ENCODE data around the gene TMEM258. TPM values are rescaled to one million over a fixed set of nuclear protein-coding genes. Genes with fewer than 3 reads are reported as not detected.

TMEM258 gene
- total and polyA plus RNA-seq, 2 donors (not counting 1 experiment from before 2014, with no cell fraction given), result 65.8 to 130 TPM

DNA sequence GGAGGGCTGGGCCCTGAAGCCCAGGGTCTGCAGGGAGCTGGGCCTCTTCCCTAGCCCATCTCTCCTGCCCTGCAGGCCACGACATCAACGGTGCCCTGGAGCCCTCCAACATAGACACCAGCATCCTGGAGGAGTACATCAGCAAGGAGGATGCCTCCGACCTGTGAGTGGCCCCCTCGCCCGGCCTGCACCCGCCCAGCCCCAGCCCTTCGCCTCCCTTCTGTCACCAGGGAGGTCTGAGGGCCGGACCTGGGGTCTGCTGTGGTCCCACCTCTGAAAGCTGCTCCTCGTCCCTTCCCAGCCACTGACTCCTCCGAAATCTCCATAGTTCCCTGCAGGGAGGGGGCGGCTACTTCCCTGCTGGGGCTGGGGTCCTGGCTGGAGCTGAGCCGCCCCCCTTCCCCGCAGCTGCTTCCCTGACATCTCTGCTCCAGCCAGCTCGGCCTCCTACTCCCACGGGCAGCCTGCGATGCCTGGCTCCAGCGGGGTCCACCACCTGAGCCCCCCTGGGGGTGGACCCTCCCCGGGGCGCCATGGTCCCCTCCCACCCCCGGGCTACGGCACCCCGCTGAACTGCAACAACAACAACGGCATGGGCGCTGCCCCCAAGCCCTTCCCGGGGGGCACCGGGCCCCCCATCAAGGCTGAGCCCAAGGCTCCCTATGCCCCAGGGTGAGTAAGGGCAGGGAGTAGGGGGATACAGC is 26.7 kb downstream of the TMEM258 start:
- intact Hi-C loops (cut with micrococcal nuclease), result no loop called here
- no peaks in the 10 kb centered on the region for H3K9me3 ChIP-seq (ENCODE audit: control extremely low read depth in 1 of 3, control insufficient read depth in 2 of 3, insufficient read depth in 1 of 3, low read length in 2 of 3)
- DNase-seq (no peak), ATAC-seq (ENCODE audit: low read depth) (no peak)
- Mint-ChIP-seq H3K9me3 (ENCODE audit: insufficient read depth) (no peaks in the 10 kb centered on the region), H3K4me1 (no peaks in the 10 kb centered on the region), H3K27me3 (peaks cover 7% of the 10 kb centered on the region), H3K4me3 (no peak overlapping the region), H3K27ac (no peak overlapping the region)
- H3K27me3 ChIP-seq (replicated peaks in 1 of 4; ENCODE audit: control extremely low read depth in 1 of 4, control insufficient read depth in 3 of 4, insufficient read depth in 4 of 4, low read length in 3 of 4), result no peaks in the 10 kb centered on the region
- no peak overlapping the region for H3K9ac ChIP-seq (ENCODE audit: low read length)
- H3K4me2 ChIP-seq (replicated peaks; ENCODE audit: low read depth, low read length, poor library complexity, severe bottlenecking), result no peak overlapping the region
- no peak overlapping the region for H2AFZ ChIP-seq (ENCODE audit: insufficient read depth, low read depth, low read length, poor library complexity, severe bottlenecking)
- ChIA-PET CTCF (no interaction called here), POLR2A (interaction anchor here (0.6 kb wide), 1 partner anchor 10 kb away, joined by 6 read pairs; no protein-coding TSS in a partner anchor)
- H3K4me3 ChIP-seq (ENCODE audit: control extremely low read depth in 1 of 5, extremely low read depth in 1 of 5, insufficient read depth in 1 of 5, low read depth in 2 of 5, low read length in 4 of 5), result no peak overlapping the region
- no peaks in the 10 kb centered on the region for H3K4me1 ChIP-seq (ENCODE audit: control insufficient read depth in 2 of 2, insufficient read depth in 2 of 2, low read length in 2 of 2)
- no peak overlapping the region for H3K27ac ChIP-seq (ENCODE audit: low read length in 2 of 2)
- no peaks in the 10 kb centered on the region for H3K79me2 ChIP-seq (ENCODE audit: control insufficient read depth, insufficient read depth, low read length)
- no peaks in the 10 kb centered on the region for H3K36me3 ChIP-seq (replicated peaks in 1 of 2; ENCODE audit: control extremely low read depth in 1 of 2, control insufficient read depth in 1 of 2, extremely low read depth in 1 of 2, insufficient read depth in 2 of 2, low read length in 1 of 2)
- WGBS (ENCODE audit: insufficient coverage), result 94% methylated on average over 26 of the region's 26 CpGs
- no peaks in the 10 kb centered on the region for H4K20me1 ChIP-seq (ENCODE audit: control insufficient read depth, insufficient read depth, low read length, poor library complexity, severe bottlenecking)
- TF ChIP-seq CTCF (IDR thresholded peaks at IDR 0.05), result no peak
- no peak for TF ChIP-seq EZH2 (IDR thresholded peaks at IDR 0.05; ENCODE audit: borderline replicate concordance, insufficient read depth, low read depth, low read length, poor library complexity, severe bottlenecking)

GRCh38 chr11:61764606-61765260 is 27.7 kb downstream of the TMEM258 start:
- ChIA-PET CTCF (no interaction called here), POLR2A (no interaction called here)
- Histone ChIP-seq H3K4me1 (ENCODE audit: control insufficient read depth in 2 of 2, insufficient read depth in 2 of 2, low read length in 2 of 2) (no peaks in the 10 kb centered on the region), H3K9me3 (ENCODE audit: control extremely low read depth in 1 of 3, control insufficient read depth in 2 of 3, insufficient read depth in 1 of 3, low read length in 2 of 3) (no peaks in the 10 kb centered on the region), H3K27ac (ENCODE audit: low read length in 2 of 2) (no peak overlapping the region), H3K36me3 (replicated peaks in 1 of 2; ENCODE audit: control extremely low read depth in 1 of 2, control insufficient read depth in 1 of 2, extremely low read depth in 1 of 2, insufficient read depth in 2 of 2, low read length in 1 of 2) (no peaks in the 10 kb centered on the region), H3K27me3 (replicated peaks in 1 of 4; ENCODE audit: control extremely low read depth in 1 of 4, control insufficient read depth in 3 of 4, insufficient read depth in 4 of 4, low read length in 3 of 4) (no peaks in the 10 kb centered on the region), H3K4me3 (ENCODE audit: control extremely low read depth in 1 of 5, extremely low read depth in 1 of 5, insufficient read depth in 1 of 5, low read depth in 2 of 5, low read length in 4 of 5) (no peak overlapping the region), H2AFZ (ENCODE audit: insufficient read depth, low read depth, low read length, poor library complexity, severe bottlenecking) (no peak overlapping the region), H4K20me1 (ENCODE audit: control insufficient read depth, insufficient read depth, low read length, poor library complexity, severe bottlenecking) (no peaks in the 10 kb centered on the region), H3K9ac (ENCODE audit: low read length) (no peak overlapping the region), H3K4me2 (replicated peaks; ENCODE audit: low read depth, low read length, poor library complexity, severe bottlenecking) (no peak overlapping the region), H3K79me2 (ENCODE audit: control insufficient read depth, insufficient read depth, low read length) (no peaks in the 10 kb centered on the region)
- DNase-seq, result no peak
- intact Hi-C loops (cut with micrococcal nuclease), result no loop called here
- H3K4me1 Mint-ChIP-seq, result no peaks in the 10 kb centered on the region
- TF ChIP-seq CTCF (IDR thresholded peaks at IDR 0.05), result no peak
- TF ChIP-seq EZH2 (IDR thresholded peaks at IDR 0.05; ENCODE audit: borderline replicate concordance, insufficient read depth, low read depth, low read length, poor library complexity, severe bottlenecking), result no peak
- peaks cover 7% of the 10 kb centered on the region for H3K27me3 Mint-ChIP-seq
- H3K4me3 Mint-ChIP-seq, result no peak overlapping the region
- 87% methylated on average over 20 of the region's 22 CpGs for WGBS (ENCODE audit: insufficient coverage)
- no peaks in the 10 kb centered on the region for H3K9me3 Mint-ChIP-seq (ENCODE audit: insufficient read depth)
- no peak for ATAC-seq (ENCODE audit: low read depth)
- no peak overlapping the region for H3K27ac Mint-ChIP-seq
